WI38 (cell line): ENCODE measurements around the gene SREBF1.

ENCODE experiments used
- H3K4me3 ChIP-seq: 2 replicates; pipeline ENCODE4 v1.5.1; 2011; ENCODE audit warnings: low read depth, mild to moderate bottlenecking, control low read depth, low read length
- CTCF ChIP-seq: IDR thresholded peaks from 2 replicates; pipeline ENCODE4 v1.5.1; 2012; ENCODE audit warnings: low read depth, mild to moderate bottlenecking, control low read depth, low read length

The SREBF1 gene

DNA sequence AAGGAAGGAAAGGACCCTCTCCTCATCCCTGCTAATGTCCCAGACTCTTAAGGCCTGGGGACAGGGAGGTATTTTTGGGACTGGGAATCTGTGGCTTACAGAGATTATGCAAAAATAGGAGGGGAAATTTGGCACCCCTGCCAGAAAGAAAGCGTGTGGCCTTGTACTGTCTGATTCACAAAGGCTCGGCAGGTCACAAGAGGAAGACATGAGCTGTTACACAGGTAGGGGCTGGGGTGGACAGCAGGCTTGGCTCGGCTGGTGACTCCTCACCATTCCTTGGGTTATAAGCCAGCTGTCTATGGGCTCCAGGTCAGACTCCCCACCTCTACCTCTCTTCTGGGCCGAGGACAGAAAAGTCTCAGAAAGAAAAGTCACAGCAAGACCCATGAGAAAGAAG, 20.7 kb upstream of the SREBF1 start:
- TF ChIP-seq CTCF: no peak

GRCh38 chr17:17856386-17856785, 19.6 kb upstream of the SREBF1 start:
- no peak for TF ChIP-seq CTCF
- no peak overlapping the region for H3K4me3 ChIP-seq

More for the DNA sequence above, 20.7 kb upstream of the SREBF1 start:
- H3K4me3 ChIP-seq: no peak overlapping the region

DNA sequence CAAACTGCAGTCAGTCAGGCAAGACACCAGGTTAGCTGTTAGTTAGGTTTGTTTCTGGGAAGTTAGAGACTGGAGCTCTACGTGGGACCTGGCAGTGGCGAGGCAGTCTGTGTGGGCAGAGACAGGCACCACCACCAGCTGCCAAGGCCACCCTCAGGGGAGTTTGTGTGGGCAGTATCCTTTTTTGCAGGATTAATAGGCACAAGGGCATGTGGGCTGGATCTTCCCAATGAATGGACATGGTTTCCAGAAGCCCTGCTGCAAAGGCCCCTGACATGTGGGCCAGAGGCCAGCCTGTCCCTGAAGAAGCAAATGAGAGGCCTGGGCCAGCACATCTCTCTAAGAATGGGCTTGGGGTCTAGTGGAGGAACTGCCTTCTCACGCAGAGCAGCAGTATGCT, 19.2 kb upstream of the SREBF1 start:
- no peak for TF ChIP-seq CTCF
- no peak overlapping the region for H3K4me3 ChIP-seq

- no peak for TF ChIP-seq CTCF
- H3K4me3 ChIP-seq: no peak overlapping the region
Measured at GRCh38 chr17:17853811-17854447, 17.1 kb upstream of the SREBF1 start.

DNA sequence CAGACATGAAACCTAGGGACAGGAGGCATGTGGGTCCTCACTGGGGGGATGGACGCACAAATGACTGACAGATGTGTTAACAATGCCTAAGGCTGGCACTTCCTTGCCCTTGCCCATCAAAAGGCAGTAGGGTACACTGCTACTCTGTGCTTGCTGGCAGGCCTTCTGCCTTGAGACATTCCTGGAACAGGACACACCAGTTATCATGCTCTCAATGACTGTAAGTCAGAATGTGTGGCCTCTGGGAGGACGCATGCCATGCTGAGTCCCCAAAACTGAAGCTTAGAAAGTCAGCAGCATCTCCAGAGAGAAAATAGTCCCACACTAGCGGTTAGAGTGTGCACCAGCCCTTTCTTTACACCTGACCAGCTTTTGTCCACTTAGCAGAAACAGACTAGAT, 16.1 kb upstream of the SREBF1 start:
- no peak overlapping the region for H3K4me3 ChIP-seq
- TF ChIP-seq CTCF: no peak

DNA sequence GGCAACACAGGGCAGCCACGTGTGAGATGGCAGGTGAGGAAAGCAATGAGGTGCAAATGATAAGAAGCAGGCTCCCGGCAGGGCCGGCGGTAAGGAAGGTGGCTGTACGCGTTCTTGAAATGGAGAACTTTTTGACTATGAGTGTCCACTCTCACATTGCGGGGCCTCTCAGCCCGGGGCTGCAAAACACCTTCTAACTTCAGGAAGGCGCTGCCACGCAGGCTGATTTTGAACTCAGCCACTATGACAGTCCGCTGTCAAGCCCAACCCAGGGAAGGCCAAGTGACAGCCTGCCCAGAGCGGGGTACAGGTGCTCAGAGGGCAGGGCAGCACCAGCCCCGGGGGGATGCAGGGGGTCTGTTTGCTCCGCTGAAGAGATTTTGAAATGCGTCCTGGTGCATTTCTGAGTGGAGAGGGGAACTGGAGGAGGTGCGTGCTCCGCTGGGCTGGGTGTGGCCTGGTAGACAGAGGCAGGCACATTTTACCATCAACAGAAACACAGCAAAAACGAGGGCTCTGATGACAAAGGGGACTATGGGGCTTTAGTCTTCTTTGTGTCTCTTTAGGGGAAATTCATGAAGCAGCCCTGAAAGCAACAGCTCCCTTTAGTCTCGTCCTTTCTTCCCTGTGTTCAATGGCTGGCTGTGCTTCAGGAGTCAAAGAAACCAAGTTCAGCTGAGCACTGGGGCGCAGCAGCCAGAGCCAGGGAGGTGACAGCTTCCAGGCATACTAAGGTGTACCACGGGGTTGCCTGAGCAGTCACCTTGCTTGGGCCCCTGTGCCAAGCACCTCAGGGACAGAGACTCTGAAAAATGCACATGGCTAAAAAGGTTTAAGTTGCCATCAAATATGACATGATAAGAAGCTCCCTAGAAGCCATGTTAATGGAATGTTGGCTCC, 14.6 kb upstream of the SREBF1 start:
- TF ChIP-seq CTCF: no peak
- H3K4me3 ChIP-seq: no peak overlapping the region

DNA sequence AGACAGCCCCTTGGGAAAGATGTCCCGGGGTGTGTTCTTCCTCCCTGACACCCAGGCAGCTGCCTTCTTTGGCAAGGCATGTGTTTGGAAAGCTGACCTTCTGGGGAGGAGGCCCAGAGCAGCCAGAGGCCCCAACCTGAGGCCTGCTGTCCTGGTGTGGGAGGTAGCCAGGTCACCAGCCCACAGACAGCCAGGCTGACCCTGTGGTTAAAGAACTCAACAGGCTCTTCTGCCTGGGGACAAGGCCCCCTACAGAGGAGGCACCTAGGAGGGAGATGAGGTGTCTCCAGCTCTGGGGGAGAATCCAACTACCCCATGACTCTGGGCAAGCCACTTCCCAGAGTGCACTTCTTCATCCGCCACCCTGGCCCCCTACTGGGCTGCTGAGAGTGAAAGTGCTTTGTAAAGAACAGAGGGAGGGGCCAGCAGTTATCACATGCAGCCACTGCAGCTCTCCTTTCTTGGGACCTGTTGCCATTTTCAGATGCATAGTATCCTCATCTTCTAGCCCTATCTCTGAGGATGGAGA, 13.1 kb upstream of the SREBF1 start:
- no peak overlapping the region for H3K4me3 ChIP-seq
- TF ChIP-seq CTCF: no peak
